H1 (cell line): Measurements from ENCODE around the gene PINK1. TPM values are rescaled to one million over a fixed set of nuclear protein-coding genes. Genes with fewer than 3 reads are reported as not detected.

Experiments used
- CEBPB ChIP-seq: IDR thresholded peaks from 2 replicates; pipeline ENCODE4 v1.6.1; 2012; ENCODE audit warnings: low read depth, low read length
- CHD2 ChIP-seq: IDR thresholded peaks from 2 replicates; pipeline ENCODE4 v1.6.1; 2012; ENCODE audit warnings: low read length, improper control_type of control experiment
- CHD7 ChIP-seq: fragments of 300-600 bp; sonication (generic); IDR thresholded peaks from 2 replicates; pipeline ENCODE4 v1.7.1; 2012; ENCODE audit warnings: low read length, moderate library complexity, mild to moderate bottlenecking, inconsistent platforms; ENCODE audit not compliant: insufficient replicate concordance
- E2F6 ChIP-seq: IDR thresholded peaks from 2 replicates; pipeline ENCODE4 v1.6.1; 2012; ENCODE audit warnings: inconsistent platforms
- EGR1 ChIP-seq: IDR thresholded peaks from 2 replicates; pipeline ENCODE4 v1.6.1; 2011; ENCODE audit warnings: low read depth, low read length, borderline replicate concordance
- EZH2 ChIP-seq: fragments of 200-600 bp; sonication (generic); IDR thresholded peaks from 2 replicates; pipeline ENCODE4 v1.7.1; 2012; ENCODE audit warnings: low read depth, mild to moderate bottlenecking, moderate library complexity, low read length, inconsistent platforms; ENCODE audit not compliant: severe bottlenecking
- GABPA ChIP-seq: IDR thresholded peaks from 2 replicates; pipeline ENCODE4 v1.6.1; 2011; ENCODE audit warnings: mild to moderate bottlenecking, low read length, moderate library complexity, borderline replicate concordance; ENCODE audit not compliant: insufficient read depth
- MAX ChIP-seq: IDR thresholded peaks from 2 replicates; pipeline ENCODE4 v1.6.1; 2012; ENCODE audit warnings: inconsistent platforms
- POU5F1 ChIP-seq: IDR thresholded peaks from 2 replicates; pipeline ENCODE4 v1.6.1; 2011; ENCODE audit warnings: low read depth, mild to moderate bottlenecking, low read length, moderate library complexity
- SP1 ChIP-seq: IDR thresholded peaks from 2 replicates; pipeline ENCODE4 v1.6.1; 2011; ENCODE audit warnings: low read depth, low read length
- TCF12 ChIP-seq: IDR thresholded peaks from 2 replicates; pipeline ENCODE4 v1.6.1; 2011; ENCODE audit warnings: low read depth, mild to moderate bottlenecking, low read length
- TEAD4 ChIP-seq: IDR thresholded peaks from 2 replicates; pipeline ENCODE4 v1.6.1; 2012; ENCODE audit warnings: low read depth, low read length, inconsistent platforms, mixed read lengths
- polyA plus RNA-seq, 7 experiments: library from polyadenylated mRNA; depleted of rRNA in 3 of 7; stranded (reverse) in 5 of 7; unstranded in 2 of 7; fragments of >200 nt in 5 of 7; fragments of 200-250 nt in 2 of 7; gene quantifications; 1 replicate in 5 of 7; 2 replicates in 1 of 7; 4 replicates in 1 of 7; pipeline versions ENCODE4 v1.2.1 to v1.2.3, GENCODE V29; 2011 to 2013; ENCODE audit warnings: missing spikeins in 2 of 7, mixed read lengths in 2 of 7
- total RNA-seq: library from RNA; stranded (reverse); fragmentation: NEBNext Ultra II Directional; extraction: Animal tissue kit (Norgen Biotek cat#: 25700); gene quantifications from 2 replicates; pipeline ENCODE4 v1.2.1, GENCODE V29; 2021

Gene PINK1
- total and polyA plus RNA-seq, 2 of the 8 experiments (the other 6 are each of a cell fraction or from before 2014, with no cell fraction given): 16.1 to 19.3 TPM

- TF ChIP-seq CHD7: no peak
- TF ChIP-seq MAX: no peak
- TF ChIP-seq E2F6: no peak
- no peak for TF ChIP-seq CEBPB
- no peak for TF ChIP-seq SP1
- TF ChIP-seq POU5F1: no peak
- no peak for TF ChIP-seq CHD2
- TF ChIP-seq TEAD4: no peak
- no peak for TF ChIP-seq TCF12
- TF ChIP-seq EGR1: no peak
- no peak for TF ChIP-seq GABPA
- TF ChIP-seq EZH2: no peak
These were observed 56.4 kb downstream of the PINK1 start (continued) for GRCh38 chr1:20689645-20690056.
